Measurements from ENCODE around the gene BTBD18. TPM values are rescaled to one million over a fixed set of nuclear protein-coding genes. Genes with fewer than 3 reads are reported as not detected.

Gene BTBD18
- total and polyA plus RNA-seq, 2 of the 13 experiments (the other 11 are each of a cell fraction or from before 2014, with no cell fraction given): not detected

- TF ChIP-seq ARID5B (CRISPR knock-in tag; IDR thresholded peaks at IDR 0.05): peak; percentile 52; the same call in 1 of the 2 replicates
- TF ChIP-seq ZNF775 (CRISPR knock-in tag; IDR thresholded peaks at IDR 0.05; ENCODE audit: borderline replicate concordance): no peak
- TF ChIP-seq MED8 (CRISPR knock-in tag; IDR thresholded peaks at IDR 0.05; ENCODE audit: insufficient replicate concordance): no peak
- TF ChIP-seq PHB2 (IDR thresholded peaks at IDR 0.05; ENCODE audit: partially characterized antibody): no peak
- TF ChIP-seq AKAP8 (CRISPR knock-in tag; IDR thresholded peaks at IDR 0.05): no peak
- TF ChIP-seq MTA3 (CRISPR knock-in tag; IDR thresholded peaks at IDR 0.05): no peak
- no peak for TF ChIP-seq RORA (CRISPR knock-in tag; IDR thresholded peaks at IDR 0.05)
- no peak for TF ChIP-seq NFRKB (IDR thresholded peaks at IDR 0.05)
- TF ChIP-seq SP5 (CRISPR knock-in tag; IDR thresholded peaks at IDR 0.05; ENCODE audit: borderline replicate concordance, low read depth): peak; percentile 22; the same call in 1 of the 2 replicates
- TF ChIP-seq, protein P1, sequence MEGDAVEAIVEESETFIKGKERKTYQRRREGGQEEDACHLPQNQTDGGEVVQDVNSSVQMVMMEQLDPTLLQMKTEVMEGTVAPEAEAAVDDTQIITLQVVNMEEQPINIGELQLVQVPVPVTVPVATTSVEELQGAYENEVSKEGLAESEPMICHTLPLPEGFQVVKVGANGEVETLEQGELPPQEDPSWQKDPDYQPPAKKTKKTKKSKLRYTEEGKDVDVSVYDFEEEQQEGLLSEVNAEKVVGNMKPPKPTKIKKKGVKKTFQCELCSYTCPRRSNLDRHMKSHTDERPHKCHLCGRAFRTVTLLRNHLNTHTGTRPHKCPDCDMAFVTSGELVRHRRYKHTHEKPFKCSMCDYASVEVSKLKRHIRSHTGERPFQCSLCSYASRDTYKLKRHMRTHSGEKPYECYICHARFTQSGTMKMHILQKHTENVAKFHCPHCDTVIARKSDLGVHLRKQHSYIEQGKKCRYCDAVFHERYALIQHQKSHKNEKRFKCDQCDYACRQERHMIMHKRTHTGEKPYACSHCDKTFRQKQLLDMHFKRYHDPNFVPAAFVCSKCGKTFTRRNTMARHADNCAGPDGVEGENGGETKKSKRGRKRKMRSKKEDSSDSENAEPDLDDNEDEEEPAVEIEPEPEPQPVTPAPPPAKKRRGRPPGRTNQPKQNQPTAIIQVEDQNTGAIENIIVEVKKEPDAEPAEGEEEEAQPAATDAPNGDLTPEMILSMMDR (CRISPR knock-in tag; IDR thresholded peaks at IDR 0.05): 0 out of 2 replicates have a peak, but pooled peaks have one; percentile 18
- TF ChIP-seq MEIS1 (CRISPR knock-in tag; IDR thresholded peaks at IDR 0.05; ENCODE audit: borderline replicate concordance): no peak
- TF ChIP-seq CBX5 (CRISPR knock-in tag; IDR thresholded peaks at IDR 0.05; ENCODE audit: borderline replicate concordance): no peak
- TF ChIP-seq, protein P2, sequence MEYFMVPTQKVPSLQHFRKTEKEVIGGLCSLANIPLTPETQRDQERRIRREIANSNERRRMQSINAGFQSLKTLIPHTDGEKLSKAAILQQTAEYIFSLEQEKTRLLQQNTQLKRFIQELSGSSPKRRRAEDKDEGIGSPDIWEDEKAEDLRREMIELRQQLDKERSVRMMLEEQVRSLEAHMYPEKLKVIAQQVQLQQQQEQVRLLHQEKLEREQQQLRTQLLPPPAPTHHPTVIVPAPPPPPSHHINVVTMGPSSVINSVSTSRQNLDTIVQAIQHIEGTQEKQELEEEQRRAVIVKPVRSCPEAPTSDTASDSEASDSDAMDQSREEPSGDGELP (IDR thresholded peaks at IDR 0.05; ENCODE audit: borderline replicate concordance, low read depth): peak; percentile 74
- TF ChIP-seq ZNF572 (CRISPR knock-in tag; IDR thresholded peaks at IDR 0.05): no peak
- TF ChIP-seq, protein P3, sequence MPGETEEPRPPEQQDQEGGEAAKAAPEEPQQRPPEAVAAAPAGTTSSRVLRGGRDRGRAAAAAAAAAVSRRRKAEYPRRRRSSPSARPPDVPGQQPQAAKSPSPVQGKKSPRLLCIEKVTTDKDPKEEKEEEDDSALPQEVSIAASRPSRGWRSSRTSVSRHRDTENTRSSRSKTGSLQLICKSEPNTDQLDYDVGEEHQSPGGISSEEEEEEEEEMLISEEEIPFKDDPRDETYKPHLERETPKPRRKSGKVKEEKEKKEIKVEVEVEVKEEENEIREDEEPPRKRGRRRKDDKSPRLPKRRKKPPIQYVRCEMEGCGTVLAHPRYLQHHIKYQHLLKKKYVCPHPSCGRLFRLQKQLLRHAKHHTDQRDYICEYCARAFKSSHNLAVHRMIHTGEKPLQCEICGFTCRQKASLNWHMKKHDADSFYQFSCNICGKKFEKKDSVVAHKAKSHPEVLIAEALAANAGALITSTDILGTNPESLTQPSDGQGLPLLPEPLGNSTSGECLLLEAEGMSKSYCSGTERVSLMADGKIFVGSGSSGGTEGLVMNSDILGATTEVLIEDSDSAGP (CRISPR knock-in tag; IDR thresholded peaks at IDR 0.05; ENCODE audit: borderline replicate concordance): no peak
- TF ChIP-seq KLF12 (CRISPR knock-in tag; IDR thresholded peaks at IDR 0.05; ENCODE audit: borderline replicate concordance): no peak
- TF ChIP-seq MED1 (CRISPR knock-in tag; IDR thresholded peaks at IDR 0.05): 0 out of 2 replicates have a peak, but pooled peaks have one; percentile 10
- TF ChIP-seq ZNF746 (CRISPR knock-in tag; IDR thresholded peaks at IDR 0.05): no peak
- no peak for TF ChIP-seq SALL2 (CRISPR knock-in tag; IDR thresholded peaks at IDR 0.05)
- no peak for TF ChIP-seq ZNF446 (CRISPR knock-in tag; IDR thresholded peaks at IDR 0.05)
- TF ChIP-seq ZNF350 (CRISPR knock-in tag; IDR thresholded peaks at IDR 0.05; ENCODE audit: borderline replicate concordance, low read depth): no peak
- peak; percentile 53 for TF ChIP-seq XRCC5 (optimal IDR thresholded peaks at IDR 0.05; ENCODE audit: low read length)
- TF ChIP-seq NFYB (CRISPR knock-in tag; IDR thresholded peaks at IDR 0.05): 0 out of 2 replicates have a peak, but pooled peaks have one; percentile 22
- no peak for TF ChIP-seq NCOA1 (CRISPR knock-in tag; IDR thresholded peaks at IDR 0.05)
- no peak for TF ChIP-seq NFE2L1 (CRISPR knock-in tag; IDR thresholded peaks at IDR 0.05; ENCODE audit: borderline replicate concordance)
Measured at GRCh38 chr11:57779276-57779675, 27.7 kb upstream of the BTBD18 start (continued).

All from HepG2 (cell line).